GM12878 (cell line): ENCODE results near the gene UCHL5. TPM values are rescaled to one million over a fixed set of nuclear protein-coding genes. Genes with fewer than 3 reads are reported as not detected.

ENCODE experiments used
- ATAC-seq: fragments of 200-7000 bp; cut with Tn5 transposase; 3 replicates; pipeline ENCODE4 v1.9.1; 2020; ENCODE audit warnings: mild to moderate bottlenecking, moderate library complexity
- BruUV-seq: library from RNA; stranded (reverse); fragments of 400-500 nt; replicated peaks from 2 replicates; lab custom pipeline; 2021; lab: Mats Ljungman, UMichigan
- CTCF ChIA-PET: fragments of 300-600 bp; sonication (Branson Sonifier 250); formaldehyde crosslinking; extraction: SDS; loops from one replicate; lab custom pipeline; 2021; ENCODE audit warnings: inconsistent platforms; lab: Yijun Ruan, JAX
- POLR2A ChIA-PET: fragments of 350-600 bp; formaldehyde crosslinking; extraction: SDS; loops from one replicate; lab custom pipeline; 2021; ENCODE audit warnings: inconsistent platforms; lab: Charles Lee
- RAD21 ChIA-PET: fragments of 300-600 bp; sonication (Branson Sonifier 250); formaldehyde crosslinking; loops from one replicate; lab custom pipeline; 2023; ENCODE audit warnings: antibody characterized with exemption; ENCODE audit not compliant: unreplicated experiment; lab: Charles Lee
- SMC1A ChIA-PET: fragments of 300-600 bp; sonication (Branson Sonifier 250); formaldehyde crosslinking; loops from one replicate; lab custom pipeline; 2023; ENCODE audit not compliant: unreplicated experiment, uncharacterized antibody; lab: Charles Lee
- DNase-seq: peaks from one replicate; pipeline ENCODE4 v3.0.0-alpha.2; 2011; ENCODE audit warnings: low read depth, low spot score
- FAIRE-seq: peaks from 3 replicates; lab custom pipeline; 2011; peaks lifted over from hg19 to GRCh38; lab: Jason Lieb, UNC
- H2AFZ ChIP-seq: 2 replicates; pipeline ENCODE4 v1.6.0; 2011; ENCODE audit warnings: low read depth, low read length, control low read depth; ENCODE audit not compliant: control insufficient read depth
- H3K27ac ChIP-seq: 2 replicates; pipeline ENCODE4 v1.5.1; 2011; ENCODE audit warnings: control low read depth; ENCODE audit not compliant: control insufficient read depth, insufficient read depth
- H3K27me3 ChIP-seq, 2 experiments: replicated peaks in 1 of 2; 2 replicates each; pipeline versions ENCODE4 v1.6.0 to v1.6.1; 2011; ENCODE audit warnings: low read length in 1 of 2; ENCODE audit not compliant: control insufficient read depth in 2 of 2, insufficient read depth in 2 of 2
- H3K36me3 ChIP-seq, 2 experiments: 2 replicates each; pipeline ENCODE4 v1.5.1; 2011; ENCODE audit warnings: low read length in 1 of 2; ENCODE audit not compliant: control insufficient read depth in 2 of 2, insufficient read depth in 2 of 2
- H3K4me1 ChIP-seq: 2 replicates; pipeline ENCODE4 v1.6.1; 2011; ENCODE audit warnings: mild to moderate bottlenecking, low read length, moderate library complexity, mixed read lengths; ENCODE audit not compliant: control insufficient read depth, insufficient read depth
- H3K4me2 ChIP-seq: 2 replicates; pipeline ENCODE4 v1.6.0; 2011; ENCODE audit warnings: control low read depth; ENCODE audit not compliant: control insufficient read depth, insufficient read depth
- H3K4me3 ChIP-seq: fragments of 200-600 bp; sonication (generic); 2 replicates; pipeline ENCODE4 v1.5.1; 2016
- H3K79me2 ChIP-seq: 2 replicates; pipeline ENCODE4 v1.6.0; 2011; ENCODE audit warnings: low read length; ENCODE audit not compliant: control insufficient read depth, insufficient read depth
- H3K9ac ChIP-seq: 2 replicates; pipeline ENCODE4 v1.8.0; 2011; ENCODE audit warnings: low read length, control low read depth, mixed read lengths; ENCODE audit not compliant: control insufficient read depth, insufficient read depth
- H3K9me3 ChIP-seq: replicated peaks from 3 replicates; pipeline ENCODE4 v1.5.1; 2011; ENCODE audit warnings: mild to moderate bottlenecking, low read length; ENCODE audit not compliant: control insufficient read depth, insufficient read depth
- H4K20me1 ChIP-seq: 2 replicates; pipeline ENCODE4 v1.6.0; 2011; ENCODE audit not compliant: control insufficient read depth, insufficient read depth
- CEBPB ChIP-seq, 2 experiments: fragments of 150-350 bp in 1 of 2; IDR thresholded peaks; 2 replicates each; pipeline ENCODE4 v1.6.1; 2012 to 2014; ENCODE audit warnings: low read depth in 2 of 2, low read length in 2 of 2, borderline replicate concordance in 1 of 2, inconsistent platforms in 1 of 2
- CREB1 ChIP-seq: IDR thresholded peaks from 2 replicates; pipeline ENCODE4 v1.6.1; 2012; ENCODE audit warnings: low read depth, mild to moderate bottlenecking, inconsistent platforms
- FOXM1 ChIP-seq: IDR thresholded peaks from 2 replicates; pipeline ENCODE4 v1.6.1; 2012; ENCODE audit warnings: low read depth, mild to moderate bottlenecking, inconsistent platforms, low read length, moderate library complexity
- KAT2A ChIP-seq: conservative IDR thresholded peaks from 2 replicates; pipeline ENCODE4 v1.6.1; 2011; ENCODE audit warnings: low read depth, low read length; ENCODE audit not compliant: control insufficient read depth
- LARP7 ChIP-seq: fragments of 450-650 bp; IDR thresholded peaks from 2 replicates; pipeline ENCODE4 v1.6.1; 2017; ENCODE audit warnings: mild to moderate bottlenecking
- NFYA ChIP-seq: IDR thresholded peaks from 2 replicates; pipeline ENCODE4 v1.6.1; 2011; ENCODE audit warnings: low read depth, mild to moderate bottlenecking, low read length, improper control_type of control experiment, borderline replicate concordance
- NFYB ChIP-seq: IDR thresholded peaks from 2 replicates; pipeline ENCODE4 v1.6.1; 2011; ENCODE audit warnings: low read depth, mild to moderate bottlenecking, low read length, improper control_type of control experiment, moderate library complexity; ENCODE audit not compliant: insufficient read depth
- NR2F1 ChIP-seq: fragments of 450-650 bp; conservative IDR thresholded peaks from 2 replicates; pipeline ENCODE4 v1.6.1; 2017; ENCODE audit warnings: mild to moderate bottlenecking
- POLR2AphosphoS5 ChIP-seq: IDR thresholded peaks from 2 replicates; pipeline ENCODE4 v1.6.1; 2011; ENCODE audit warnings: mild to moderate bottlenecking, low read length, inconsistent platforms
- SIN3A ChIP-seq: IDR thresholded peaks from 2 replicates; pipeline ENCODE4 v1.6.1; 2012; ENCODE audit warnings: low read depth, low read length, improper control_type of control experiment
- SREBF2 ChIP-seq: IDR thresholded peaks from 2 replicates; pipeline ENCODE4 v1.6.1; 2012; ENCODE audit warnings: mild to moderate bottlenecking, low read length
- SUZ12 ChIP-seq: fragments of 200-600 bp; sonication (generic); IDR thresholded peaks from one replicate; pipeline ENCODE4 v1.6.1; 2018; ENCODE audit warnings: antibody characterized with exemption, mild to moderate bottlenecking; ENCODE audit not compliant: unreplicated experiment
- ZSCAN29 ChIP-seq: fragments of 450-650 bp; IDR thresholded peaks from 2 replicates; pipeline ENCODE4 v1.6.1; 2017; ENCODE audit warnings: mild to moderate bottlenecking, moderate library complexity
- WGBS: methylation state at CpG from one replicate; pipeline ENCODE4 v1.1.6; 2016; ENCODE audit warnings: low lambda C conversion rate; ENCODE audit not compliant: insufficient replicate concordance, insufficient coverage; ENCODE audit errors: missing lambda C conversion rate; 5-methylcytosine and 5-hydroxymethylcytosine counted together
- in situ Hi-C: fragments of 300-500 bp; cut with MboI; formaldehyde crosslinking; loops from 9 replicates; pipeline ENCODE4 v1.14.3; 2018; ENCODE audit warnings: mixed read lengths
- intact Hi-C: fragments of 100-400 bp; cut with micrococcal nuclease; formaldehyde crosslinking; loops from one replicate; pipeline ENCODE4 v1.14.2; 2022; ENCODE audit not compliant: unreplicated experiment
- polyA plus RNA-seq, 11 experiments: library from polyadenylated mRNA; depleted of rRNA in 4 of 11; unstranded in 6 of 11; stranded (reverse) in 5 of 11; fragments of >200 nt; fragmentation: Nextera tagmentation in 4 of 11; fragmentation: Illumina TruSeq in 1 of 11; extraction: Ambion mirVana in 4 of 11; extraction: Trizol in 1 of 11; gene quantifications; 1 replicate in 1 of 11; 2 replicates in 10 of 11; pipeline versions ENCODE4 v1.2.1 to v1.2.3, GENCODE V29; 2011 to 2016; ENCODE audit warnings: inconsistent platforms in 2 of 11, missing spikeins in 2 of 11, low read depth in 1 of 11
- total RNA-seq, 4 experiments: library from RNA; depleted of rRNA in 3 of 4; stranded (reverse); fragments of >200 nt in 3 of 4; fragmentation: Illumina TruSeq in 1 of 4; extraction: Trizol in 1 of 4; gene quantifications; 2 replicates each; pipeline versions ENCODE4 v1.2.1 to v1.2.3, GENCODE V29; 2013 to 2021
- TF ChIP-seq, protein P1 (sequence below): fragments of 450-650 bp; formaldehyde crosslinking; IDR thresholded peaks from 2 replicates; pipeline ENCODE4 v1.4.0; 2022; ENCODE audit warnings: mild to moderate bottlenecking, moderate library complexity
- TF ChIP-seq, protein P2 (sequence below): fragments of 450-650 bp; IDR thresholded peaks from 2 replicates; pipeline ENCODE4 v1.6.1; 2018; ENCODE audit warnings: borderline replicate concordance, mild to moderate bottlenecking; ENCODE audit not compliant: partially characterized antibody
- TF ChIP-seq, protein P3 (sequence below): IDR thresholded peaks from 2 replicates; pipeline ENCODE4 v1.6.1; 2011; ENCODE audit warnings: borderline replicate concordance, low read depth, mild to moderate bottlenecking, moderate library complexity, mixed read lengths, low read length; ENCODE audit not compliant: insufficient read depth; ENCODE audit errors: extremely low read length
- TF ChIP-seq, protein P4 (sequence below): IDR thresholded peaks from 2 replicates; pipeline ENCODE4 v1.6.1; 2011; ENCODE audit warnings: mild to moderate bottlenecking, low read depth, low read length, moderate library complexity; ENCODE audit not compliant: insufficient replicate concordance

The UCHL5 gene
- total and polyA plus RNA-seq, 10 of the 15 experiments (the other 5 are each of a cell fraction or from before 2014, with no cell fraction given), result 30.1 to 179 (median 60.1) TPM

DNA sequence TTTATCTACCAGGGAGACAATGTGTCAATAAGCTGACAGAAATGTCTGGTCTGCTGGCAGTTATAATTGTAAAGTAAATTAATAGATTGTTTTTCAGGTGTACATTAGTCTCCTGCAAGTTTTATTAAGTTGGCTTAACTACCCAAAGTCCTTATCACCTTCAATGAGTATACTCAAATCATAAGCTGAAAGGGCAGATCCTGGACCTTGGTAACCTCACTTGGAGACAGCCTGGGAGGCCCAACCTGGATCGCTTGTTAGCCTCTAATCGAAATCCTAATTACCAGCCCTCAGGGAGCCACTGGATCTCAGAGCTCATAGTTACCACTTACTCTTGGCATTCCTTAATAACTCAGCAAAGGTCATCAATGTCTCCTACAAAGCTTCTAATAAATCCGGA is 49.7 kb downstream of the UCHL5 start:
- WGBS, result 98% methylated on average over 3 of the region's 3 CpGs
- SMC1A ChIA-PET, result interaction anchor here (1.0 kb wide), 1 partner anchor 10 kb away, joined by 3 read pairs; no protein-coding TSS in a partner anchor
- Histone ChIP-seq H4K20me1 (no peaks in the 10 kb centered on the region), H2AFZ (no peak overlapping the region), H3K4me3 (no peak overlapping the region), H3K27me3 (no peaks in the 10 kb centered on the region), H3K4me1 (no peaks in the 10 kb centered on the region), H3K79me2 (no peaks in the 10 kb centered on the region), H3K9me3 (no peaks in the 10 kb centered on the region)
- no peak for ATAC-seq
- RAD21 ChIA-PET, result interaction anchor here (0.6 kb wide), 1 partner anchor 10 kb away, joined by 3 read pairs; no protein-coding TSS in a partner anchor
- TF ChIP-seq CEBPB (IDR thresholded peaks at IDR 0.05; ENCODE audit: borderline replicate concordance in 1 of 2, low read depth in 2 of 2, low read length in 2 of 2) (no peak), NR2F1 (no peak), POLR2AphosphoS5 (no peak), ZSCAN29 (no peak), FOXM1 (no peak), NFYA (no peak), CREB1 (no peak), KAT2A (no peak), SREBF2 (no peak), LARP7 (no peak), SIN3A (no peak), NFYB (no peak), SUZ12 (no peak)
- TF ChIP-seq, protein P1, sequence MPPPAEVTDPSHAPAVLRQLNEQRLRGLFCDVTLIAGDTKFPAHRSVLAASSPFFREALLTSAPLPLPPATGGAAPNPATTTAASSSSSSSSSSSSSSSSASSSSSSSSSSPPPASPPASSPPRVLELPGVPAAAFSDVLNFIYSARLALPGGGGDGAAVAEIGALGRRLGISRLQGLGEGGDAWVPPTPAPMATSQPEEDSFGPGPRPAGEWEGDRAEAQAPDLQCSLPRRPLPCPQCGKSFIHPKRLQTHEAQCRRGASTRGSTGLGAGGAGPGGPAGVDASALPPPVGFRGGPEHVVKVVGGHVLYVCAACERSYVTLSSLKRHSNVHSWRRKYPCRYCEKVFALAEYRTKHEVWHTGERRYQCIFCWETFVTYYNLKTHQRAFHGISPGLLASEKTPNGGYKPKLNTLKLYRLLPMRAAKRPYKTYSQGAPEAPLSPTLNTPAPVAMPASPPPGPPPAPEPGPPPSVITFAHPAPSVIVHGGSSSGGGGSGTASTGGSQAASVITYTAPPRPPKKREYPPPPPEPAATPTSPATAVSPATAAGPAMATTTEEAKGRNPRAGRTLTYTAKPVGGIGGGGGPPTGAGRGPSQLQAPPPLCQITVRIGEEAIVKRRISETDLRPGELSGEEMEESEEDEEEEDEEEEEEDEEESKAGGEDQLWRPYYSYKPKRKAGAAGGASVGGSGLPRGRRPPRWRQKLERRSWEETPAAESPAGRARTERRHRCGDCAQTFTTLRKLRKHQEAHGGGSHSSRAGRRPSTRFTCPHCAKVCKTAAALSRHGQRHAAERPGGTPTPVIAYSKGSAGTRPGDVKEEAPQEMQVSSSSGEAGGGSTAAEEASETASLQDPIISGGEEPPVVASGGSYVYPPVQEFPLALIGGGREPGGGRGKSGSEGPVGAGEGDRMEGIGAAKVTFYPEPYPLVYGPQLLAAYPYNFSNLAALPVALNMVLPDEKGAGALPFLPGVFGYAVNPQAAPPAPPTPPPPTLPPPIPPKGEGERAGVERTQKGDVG (CRISPR knock-in tag), result no peak
- TF ChIP-seq, protein P2, sequence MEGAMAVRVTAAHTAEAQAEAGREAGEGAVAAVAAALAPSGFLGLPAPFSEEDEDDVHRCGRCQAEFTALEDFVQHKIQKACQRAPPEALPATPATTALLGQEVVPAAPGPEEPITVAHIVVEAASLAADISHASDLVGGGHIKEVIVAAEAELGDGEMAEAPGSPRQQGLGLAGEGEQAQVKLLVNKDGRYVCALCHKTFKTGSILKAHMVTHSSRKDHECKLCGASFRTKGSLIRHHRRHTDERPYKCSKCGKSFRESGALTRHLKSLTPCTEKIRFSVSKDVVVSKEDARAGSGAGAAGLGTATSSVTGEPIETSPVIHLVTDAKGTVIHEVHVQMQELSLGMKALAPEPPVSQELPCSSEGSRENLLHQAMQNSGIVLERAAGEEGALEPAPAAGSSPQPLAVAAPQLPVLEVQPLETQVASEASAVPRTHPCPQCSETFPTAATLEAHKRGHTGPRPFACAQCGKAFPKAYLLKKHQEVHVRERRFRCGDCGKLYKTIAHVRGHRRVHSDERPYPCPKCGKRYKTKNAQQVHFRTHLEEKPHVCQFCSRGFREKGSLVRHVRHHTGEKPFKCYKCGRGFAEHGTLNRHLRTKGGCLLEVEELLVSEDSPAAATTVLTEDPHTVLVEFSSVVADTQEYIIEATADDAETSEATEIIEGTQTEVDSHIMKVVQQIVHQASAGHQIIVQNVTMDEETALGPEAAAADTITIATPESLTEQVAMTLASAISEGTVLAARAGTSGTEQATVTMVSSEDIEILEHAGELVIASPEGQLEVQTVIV, result no peak
- TF ChIP-seq, protein P3, sequence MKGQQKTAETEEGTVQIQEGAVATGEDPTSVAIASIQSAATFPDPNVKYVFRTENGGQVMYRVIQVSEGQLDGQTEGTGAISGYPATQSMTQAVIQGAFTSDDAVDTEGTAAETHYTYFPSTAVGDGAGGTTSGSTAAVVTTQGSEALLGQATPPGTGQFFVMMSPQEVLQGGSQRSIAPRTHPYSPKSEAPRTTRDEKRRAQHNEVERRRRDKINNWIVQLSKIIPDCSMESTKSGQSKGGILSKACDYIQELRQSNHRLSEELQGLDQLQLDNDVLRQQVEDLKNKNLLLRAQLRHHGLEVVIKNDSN, result no peak
- TF ChIP-seq, protein P4, sequence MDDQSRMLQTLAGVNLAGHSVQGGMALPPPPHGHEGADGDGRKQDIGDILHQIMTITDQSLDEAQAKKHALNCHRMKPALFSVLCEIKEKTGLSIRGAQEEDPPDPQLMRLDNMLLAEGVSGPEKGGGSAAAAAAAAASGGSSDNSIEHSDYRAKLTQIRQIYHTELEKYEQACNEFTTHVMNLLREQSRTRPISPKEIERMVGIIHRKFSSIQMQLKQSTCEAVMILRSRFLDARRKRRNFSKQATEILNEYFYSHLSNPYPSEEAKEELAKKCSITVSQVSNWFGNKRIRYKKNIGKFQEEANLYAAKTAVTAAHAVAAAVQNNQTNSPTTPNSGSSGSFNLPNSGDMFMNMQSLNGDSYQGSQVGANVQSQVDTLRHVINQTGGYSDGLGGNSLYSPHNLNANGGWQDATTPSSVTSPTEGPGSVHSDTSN, result no peak
- TF ChIP-seq, all 136 proteins: peak for 0
- FAIRE-seq, result no peak
- H3K36me3 ChIP-seq, result no peaks in the 10 kb centered on the region; a peak in 1 of 4 replicates
- POLR2A ChIA-PET, result no interaction called here
- H3K4me2 ChIP-seq, result no peak overlapping the region
- in situ Hi-C loops, result no loop called here
- no peak for DNase-seq
- CTCF ChIA-PET, result interaction anchor here (1.0 to 1.5 kb wide), 5 partner anchors 10 to 535 kb away, joined by 3 to 6 read pairs (median 3); no protein-coding TSS in a partner anchor
- no TSS peak for BruUV-seq
- no peak overlapping the region for H3K27ac ChIP-seq
- intact Hi-C loops, result no loop called here
- no peak overlapping the region for H3K9ac ChIP-seq
